ENCODE results near the gene CENPM.

- TF ChIP-seq CTCF (optimal IDR thresholded peaks at IDR 0.05 in 1 of 3, IDR thresholded peaks at IDR 0.05 in 1 of 3, conservative IDR thresholded peaks at IDR 0.05 in 1 of 3; ENCODE audit: extremely low read depth in 1 of 3, insufficient read depth in 2 of 3, low read length in 3 of 3): no peak
- TF ChIP-seq EZH2 (IDR thresholded peaks at IDR 0.05; ENCODE audit: low read length): no peak
Measured at GRCh38 chr22:41899110-41899509, 47.8 kb downstream of the CENPM start.
